DOHH2 (cell line): ENCODE results near the gene C6orf47.

ENCODE experiments used
- EZH2phosphoT487 ChIP-seq: fragments of 200-600 bp; sonication (generic); IDR thresholded peaks from 2 replicates; pipeline ENCODE4 v1.6.1; 2017; ENCODE audit warnings: borderline replicate concordance, mild to moderate bottlenecking, antibody characterized with exemption, low read length, moderate library complexity, mixed read lengths
- TF ChIP-seq, protein P1 (sequence below): fragments of 200-600 bp; sonication (generic); IDR thresholded peaks from one replicate; pipeline ENCODE4 v1.5.1; 2014; ENCODE audit warnings: antibody characterized with exemption, mild to moderate bottlenecking, low read depth, low read length; ENCODE audit not compliant: poor library complexity, severe bottlenecking

DNA sequence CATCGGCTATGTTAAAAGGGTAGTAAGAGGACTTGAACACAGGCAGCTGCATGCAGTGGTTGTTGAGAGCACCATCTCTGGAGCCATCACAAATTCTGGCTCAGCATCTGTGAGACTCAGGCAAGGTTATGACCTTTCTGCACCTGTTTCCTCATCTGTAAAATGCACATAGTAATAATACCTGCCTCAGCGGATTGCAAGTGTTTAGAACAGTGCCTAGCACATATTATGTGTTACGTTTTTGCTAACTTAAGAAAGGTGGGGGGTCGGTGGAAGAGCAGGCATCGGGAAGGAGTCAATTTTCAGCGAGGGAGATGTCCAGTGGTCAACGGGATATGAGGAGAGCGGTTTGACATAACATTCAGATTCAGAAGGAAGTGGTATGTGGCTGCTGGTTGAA lies 17.4 kb upstream of the C6orf47 start:
- TF ChIP-seq, protein P1, sequence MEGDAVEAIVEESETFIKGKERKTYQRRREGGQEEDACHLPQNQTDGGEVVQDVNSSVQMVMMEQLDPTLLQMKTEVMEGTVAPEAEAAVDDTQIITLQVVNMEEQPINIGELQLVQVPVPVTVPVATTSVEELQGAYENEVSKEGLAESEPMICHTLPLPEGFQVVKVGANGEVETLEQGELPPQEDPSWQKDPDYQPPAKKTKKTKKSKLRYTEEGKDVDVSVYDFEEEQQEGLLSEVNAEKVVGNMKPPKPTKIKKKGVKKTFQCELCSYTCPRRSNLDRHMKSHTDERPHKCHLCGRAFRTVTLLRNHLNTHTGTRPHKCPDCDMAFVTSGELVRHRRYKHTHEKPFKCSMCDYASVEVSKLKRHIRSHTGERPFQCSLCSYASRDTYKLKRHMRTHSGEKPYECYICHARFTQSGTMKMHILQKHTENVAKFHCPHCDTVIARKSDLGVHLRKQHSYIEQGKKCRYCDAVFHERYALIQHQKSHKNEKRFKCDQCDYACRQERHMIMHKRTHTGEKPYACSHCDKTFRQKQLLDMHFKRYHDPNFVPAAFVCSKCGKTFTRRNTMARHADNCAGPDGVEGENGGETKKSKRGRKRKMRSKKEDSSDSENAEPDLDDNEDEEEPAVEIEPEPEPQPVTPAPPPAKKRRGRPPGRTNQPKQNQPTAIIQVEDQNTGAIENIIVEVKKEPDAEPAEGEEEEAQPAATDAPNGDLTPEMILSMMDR, result no peak
- no peak for TF ChIP-seq EZH2phosphoT487
